ENCODE results near the gene CENPP. TPM values are rescaled to one million over a fixed set of nuclear protein-coding genes. Genes with fewer than 3 reads are reported as not detected.

CENPP gene
- total and polyA plus RNA-seq, 4 donors = 0.62 to 8.7 (median 1.3) TPM

DNA sequence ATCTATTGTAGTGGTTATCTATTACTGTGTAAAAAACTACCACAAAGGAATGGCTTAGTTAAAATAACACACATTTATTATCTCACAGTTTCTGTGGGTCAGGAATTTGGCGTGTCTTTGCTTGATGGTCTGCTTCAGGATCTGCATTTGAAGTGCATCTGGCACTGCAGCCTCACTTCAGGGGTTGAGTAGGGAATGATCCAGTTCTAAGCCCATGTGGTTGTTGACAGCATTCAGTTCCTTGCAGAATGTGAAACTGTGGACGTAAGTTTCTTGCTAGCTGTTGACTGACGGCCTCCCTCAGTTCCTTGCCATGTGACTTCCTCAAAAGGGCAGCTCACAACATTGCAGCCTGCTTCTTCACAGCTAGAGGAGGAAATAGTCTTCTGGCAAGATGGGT is 80.7 kb downstream of the CENPP start:
- H3K27me3 ChIP-seq (ENCODE audit: control insufficient read depth in 4 of 4, insufficient read depth in 4 of 4, low read length in 3 of 4) = no peaks in the 10 kb centered on the region
- H3K36me3 ChIP-seq (ENCODE audit: control insufficient read depth in 4 of 4, insufficient read depth in 3 of 4, low read depth in 1 of 4, low read length in 3 of 4) = no peaks in the 10 kb centered on the region
- no peak for TF ChIP-seq ATF3 (IDR thresholded peaks at IDR 0.05)
- TF ChIP-seq CTCF (IDR thresholded peaks at IDR 0.05; ENCODE audit: low read depth, low read length, missing input control) = peak; percentile 9
- TF ChIP-seq, protein P1, sequence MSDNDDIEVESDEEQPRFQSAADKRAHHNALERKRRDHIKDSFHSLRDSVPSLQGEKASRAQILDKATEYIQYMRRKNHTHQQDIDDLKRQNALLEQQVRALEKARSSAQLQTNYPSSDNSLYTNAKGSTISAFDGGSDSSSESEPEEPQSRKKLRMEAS (IDR thresholded peaks at IDR 0.05) = peak; percentile 29
- H3K4me3 ChIP-seq (ENCODE audit: low read depth in 1 of 3, low read length in 3 of 3) = no peak overlapping the region
- H3K9ac ChIP-seq (ENCODE audit: low read depth in 1 of 2, low read length in 2 of 2) = no peak overlapping the region
- no peaks in the 10 kb centered on the region for H3K9me3 ChIP-seq (ENCODE audit: control insufficient read depth in 4 of 4, low read length in 3 of 4)
- no peaks in the 10 kb centered on the region for H3K4me1 ChIP-seq (ENCODE audit: control insufficient read depth in 4 of 4, insufficient read depth in 4 of 4, low read length in 3 of 4)
- DNase-seq (ENCODE audit: low spot score) = no peak
- WGBS = 65% methylated on average over 3 of the region's 3 CpGs
- H3K27ac ChIP-seq (ENCODE audit: low read depth in 1 of 2, low read length in 2 of 2) = no peak overlapping the region

DNA sequence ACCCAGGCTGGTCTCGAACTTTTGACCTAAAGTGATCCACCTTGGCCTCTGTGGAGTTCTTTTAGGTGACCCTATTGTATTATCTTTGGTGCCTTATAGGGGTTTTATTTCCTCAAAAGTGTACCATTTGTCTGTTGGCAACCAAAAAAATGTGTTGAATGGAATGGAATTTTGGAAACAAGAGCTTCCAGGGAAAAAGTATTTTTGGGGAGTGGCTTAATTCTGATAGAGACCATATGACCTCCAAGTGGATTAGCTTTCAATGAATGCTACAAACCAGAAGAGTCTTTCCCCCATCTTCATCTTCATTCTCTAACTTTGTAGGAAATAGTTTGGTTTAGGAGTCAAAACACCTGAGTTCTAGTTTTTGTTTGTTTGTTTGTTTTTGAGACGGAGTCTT is 82.1 kb downstream of the CENPP start:
- H3K27me3 ChIP-seq (ENCODE audit: control insufficient read depth in 4 of 4, insufficient read depth in 4 of 4, low read length in 3 of 4) = no peaks in the 10 kb centered on the region
- H3K9ac ChIP-seq (ENCODE audit: low read depth in 1 of 2, low read length in 2 of 2) = no peak overlapping the region
- no peak overlapping the region for H3K27ac ChIP-seq (ENCODE audit: low read depth in 1 of 2, low read length in 2 of 2)
- no peaks in the 10 kb centered on the region for H3K9me3 ChIP-seq (ENCODE audit: control insufficient read depth in 4 of 4, low read length in 3 of 4)
- DNase-seq (ENCODE audit: low spot score) = no peak
- no peaks in the 10 kb centered on the region for H3K4me1 ChIP-seq (ENCODE audit: control insufficient read depth in 4 of 4, insufficient read depth in 4 of 4, low read length in 3 of 4)
- no peaks in the 10 kb centered on the region for H3K36me3 ChIP-seq (ENCODE audit: control insufficient read depth in 4 of 4, insufficient read depth in 3 of 4, low read depth in 1 of 4, low read length in 3 of 4)
- TF ChIP-seq, protein P1 (IDR thresholded peaks at IDR 0.05) = no peak
- no peak for TF ChIP-seq REST (IDR thresholded peaks at IDR 0.05)
- TF ChIP-seq RXRA (IDR thresholded peaks at IDR 0.05) = no peak
- TF ChIP-seq CTCF (IDR thresholded peaks at IDR 0.05; ENCODE audit: low read depth, low read length, missing input control) = no peak
- no peak for TF ChIP-seq FOXA2 (IDR thresholded peaks at IDR 0.05)
- no peak for TF ChIP-seq ATF3 (IDR thresholded peaks at IDR 0.05)
- WGBS = 94% methylated on average over 2 of the region's 2 CpGs
- H3K4me3 ChIP-seq (ENCODE audit: low read depth in 1 of 3, low read length in 3 of 3) = no peak overlapping the region
